GM12891 (cell line): ENCODE data around the gene ANKS1B.

ENCODE experiments used
- DNase-seq: peaks from one replicate; pipeline ENCODE4 v3.0.0; 2011; ENCODE audit warnings: low spot score; ENCODE audit not compliant: insufficient read length
- FAIRE-seq: peaks from 2 replicates; lab custom pipeline; 2011; peaks lifted over from hg19 to GRCh38; lab: Jason Lieb, UNC
- PAX5 ChIP-seq: IDR thresholded peaks from 2 replicates; pipeline ENCODE4 v1.6.1; 2011; ENCODE audit warnings: low read length, moderate library complexity, mild to moderate bottlenecking; ENCODE audit not compliant: insufficient read depth, severe bottlenecking
- POLR2A ChIP-seq: IDR thresholded peaks from 2 replicates; pipeline ENCODE4 v1.6.1; 2011; ENCODE audit warnings: low read depth, low read length, control low read depth
- POLR2AphosphoS5 ChIP-seq: IDR thresholded peaks from 2 replicates; pipeline ENCODE4 v1.6.1; 2011; ENCODE audit warnings: low read depth, low read length, control low read depth
- POU2F2 ChIP-seq: IDR thresholded peaks from 2 replicates; pipeline ENCODE4 v1.6.1; 2011; ENCODE audit warnings: low read depth, mild to moderate bottlenecking, control low read depth, low read length, moderate library complexity
- SPI1 ChIP-seq: IDR thresholded peaks from 2 replicates; pipeline ENCODE4 v1.6.1; 2011; ENCODE audit warnings: low read depth, low read length, control low read depth
- TAF1 ChIP-seq: IDR thresholded peaks from 2 replicates; pipeline ENCODE4 v1.6.1; 2011; ENCODE audit warnings: low read depth, low read length, control low read depth

Gene ANKS1B

DNA sequence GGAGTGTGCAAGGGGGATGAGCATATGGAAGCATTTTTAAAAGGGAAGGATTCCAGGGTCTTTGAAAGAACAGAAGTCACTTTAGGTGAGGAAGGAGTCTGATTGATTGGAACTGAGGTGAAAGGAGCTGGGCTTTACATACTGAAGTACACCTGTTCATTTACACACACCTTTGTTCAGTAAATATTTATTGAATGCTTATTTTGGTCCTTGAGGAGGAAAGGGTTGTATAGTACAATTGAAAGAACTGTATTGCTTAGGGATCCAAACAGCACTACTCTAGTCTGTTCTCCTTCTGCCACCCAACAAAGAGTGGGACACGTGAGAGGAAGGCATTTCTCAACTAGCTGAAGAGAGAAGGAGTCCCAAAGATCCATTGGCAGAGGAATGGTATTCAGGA, 1275.7 kb downstream of the ANKS1B start:
- TF ChIP-seq PAX5, result no peak
- no peak for TF ChIP-seq POU2F2
- no peak for TF ChIP-seq POLR2A
- TF ChIP-seq TAF1, result no peak
- TF ChIP-seq POLR2AphosphoS5, result no peak
- no peak for TF ChIP-seq SPI1
- FAIRE-seq (no peak), DNase-seq (no peak)

DNA sequence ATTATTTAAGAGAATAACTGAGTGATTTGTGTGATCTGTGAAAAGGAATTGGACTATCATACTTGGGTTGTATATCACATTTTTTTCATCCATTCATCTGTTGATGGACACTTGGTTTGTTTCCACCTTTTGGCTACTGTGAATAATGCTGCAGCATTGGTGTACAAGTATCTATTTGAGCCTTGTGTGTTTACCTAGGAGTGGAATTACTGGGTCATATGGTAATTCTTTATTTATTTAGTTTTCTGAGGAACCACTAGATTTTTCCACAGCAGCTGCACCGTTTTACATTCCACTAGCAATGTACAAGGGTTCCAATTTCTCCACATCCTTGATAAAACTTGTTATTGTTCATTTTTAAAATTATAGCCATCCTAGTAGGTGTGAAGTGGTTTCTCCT, 1283.6 kb downstream of the ANKS1B start:
- no peak for FAIRE-seq
- TF ChIP-seq POLR2AphosphoS5 (no peak), SPI1 (no peak)
- DNase-seq, result no peak

GRCh38 chr12:98699586-98699985, 1285.2 kb downstream of the ANKS1B start:
- DNase-seq (no peak), FAIRE-seq (no peak)

DNA sequence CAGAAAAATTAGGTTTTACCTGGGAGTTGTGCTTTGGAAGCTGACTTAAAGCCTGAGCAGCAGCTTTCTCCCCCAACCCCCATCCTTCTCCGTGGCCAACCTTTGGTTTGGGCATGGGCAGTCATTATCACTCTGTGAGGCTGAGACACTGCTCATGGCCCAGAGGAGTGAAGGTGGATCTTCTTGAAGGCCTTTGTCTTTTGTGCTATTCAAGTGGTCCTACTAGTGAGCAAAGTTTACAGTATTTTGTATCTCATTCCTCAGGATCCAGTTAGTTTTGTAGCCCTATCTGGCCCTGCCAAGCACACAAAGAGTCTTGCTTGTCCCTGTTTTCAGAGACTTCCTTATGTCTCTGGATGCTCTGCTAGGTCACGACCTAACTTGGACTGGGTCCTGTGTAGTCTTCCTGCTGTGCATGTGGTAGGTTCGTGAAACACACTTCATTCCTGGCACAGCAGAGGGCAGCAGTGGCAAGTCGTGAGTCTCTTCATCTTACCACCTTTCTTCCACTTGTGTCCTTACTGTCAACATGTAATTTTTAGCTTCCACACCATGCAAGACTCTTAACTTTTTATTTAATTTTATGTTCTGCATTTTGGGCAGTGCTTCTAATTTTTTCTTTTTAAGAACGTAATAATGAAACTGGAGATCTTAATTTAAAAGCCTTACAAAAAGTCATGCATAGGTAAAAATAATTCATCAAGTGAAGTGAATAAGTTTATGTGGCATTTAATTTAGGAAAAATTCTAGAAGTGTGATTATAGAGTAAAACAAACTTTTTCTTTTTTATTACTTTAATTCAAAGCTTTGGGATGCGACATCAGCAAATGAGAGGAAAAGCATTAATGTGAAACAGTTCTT, 1285.9 kb downstream of the ANKS1B start:
- TF ChIP-seq PAX5, result no peak
- DNase-seq (peak; percentile 25), FAIRE-seq (peak; percentile 95)

More at GRCh38 chr12:98699586-98699985, 1285.2 kb downstream of the ANKS1B start:
- TF ChIP-seq POLR2AphosphoS5 (no peak), PAX5 (no peak), POU2F2 (no peak), TAF1 (no peak), POLR2A (no peak), SPI1 (no peak)

GRCh38 chr12:98697209-98697608, 1287.5 kb downstream of the ANKS1B start:
- no peak for FAIRE-seq
- no peak for DNase-seq
- TF ChIP-seq PAX5, result no peak
- no peak for TF ChIP-seq POU2F2
- TF ChIP-seq POLR2A, result no peak
- no peak for TF ChIP-seq POLR2AphosphoS5
- TF ChIP-seq TAF1, result no peak
- TF ChIP-seq SPI1, result no peak

GRCh38 chr12:98696036-98696646, 1288.6 kb downstream of the ANKS1B start:
- no peak for TF ChIP-seq SPI1
- no peak for TF ChIP-seq POLR2AphosphoS5
- TF ChIP-seq PAX5, result no peak
- no peak for TF ChIP-seq TAF1
- no peak for TF ChIP-seq POU2F2
- no peak for TF ChIP-seq POLR2A
- DNase-seq (no peak), FAIRE-seq (no peak)

GRCh38 chr12:98691351-98691750, 1293.4 kb downstream of the ANKS1B start:
- TF ChIP-seq PAX5, result no peak
- TF ChIP-seq TAF1, result no peak
- TF ChIP-seq POLR2AphosphoS5, result no peak
- TF ChIP-seq POU2F2, result no peak
- no peak for TF ChIP-seq POLR2A
- no peak for TF ChIP-seq SPI1
- DNase-seq (no peak), FAIRE-seq (no peak)

DNA sequence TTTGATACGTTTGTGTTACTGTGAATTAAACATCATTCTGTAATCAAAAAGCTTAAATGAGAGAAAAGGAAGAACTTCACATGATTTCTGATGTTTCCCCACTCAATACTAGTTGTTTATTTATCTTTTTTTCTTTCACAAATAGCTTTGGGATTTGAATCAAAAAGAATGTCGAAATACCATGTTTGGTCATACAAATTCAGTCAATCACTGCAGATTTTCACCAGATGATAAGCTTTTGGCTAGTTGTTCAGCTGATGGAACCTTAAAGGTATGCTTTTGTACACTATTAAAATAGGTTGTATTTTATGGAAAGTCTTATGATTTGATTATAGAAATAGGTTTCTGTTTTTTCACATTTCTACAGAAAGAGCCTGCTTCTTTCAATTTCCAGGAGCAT, 1298.1 kb downstream of the ANKS1B start:
- DNase-seq, result no peak
- no peak for FAIRE-seq
- TF ChIP-seq POU2F2 (no peak), TAF1 (no peak), SPI1 (no peak), POLR2AphosphoS5 (no peak), POLR2A (no peak), PAX5 (no peak)
